AG08396 (cell line): ENCODE results near the gene COBL.

ENCODE experiments used
- DNase-seq: peaks from one replicate; pipeline ENCODE4 v3.0.0; 2012; ENCODE audit warnings: low spot score, mixed read lengths

COBL gene, protein sequence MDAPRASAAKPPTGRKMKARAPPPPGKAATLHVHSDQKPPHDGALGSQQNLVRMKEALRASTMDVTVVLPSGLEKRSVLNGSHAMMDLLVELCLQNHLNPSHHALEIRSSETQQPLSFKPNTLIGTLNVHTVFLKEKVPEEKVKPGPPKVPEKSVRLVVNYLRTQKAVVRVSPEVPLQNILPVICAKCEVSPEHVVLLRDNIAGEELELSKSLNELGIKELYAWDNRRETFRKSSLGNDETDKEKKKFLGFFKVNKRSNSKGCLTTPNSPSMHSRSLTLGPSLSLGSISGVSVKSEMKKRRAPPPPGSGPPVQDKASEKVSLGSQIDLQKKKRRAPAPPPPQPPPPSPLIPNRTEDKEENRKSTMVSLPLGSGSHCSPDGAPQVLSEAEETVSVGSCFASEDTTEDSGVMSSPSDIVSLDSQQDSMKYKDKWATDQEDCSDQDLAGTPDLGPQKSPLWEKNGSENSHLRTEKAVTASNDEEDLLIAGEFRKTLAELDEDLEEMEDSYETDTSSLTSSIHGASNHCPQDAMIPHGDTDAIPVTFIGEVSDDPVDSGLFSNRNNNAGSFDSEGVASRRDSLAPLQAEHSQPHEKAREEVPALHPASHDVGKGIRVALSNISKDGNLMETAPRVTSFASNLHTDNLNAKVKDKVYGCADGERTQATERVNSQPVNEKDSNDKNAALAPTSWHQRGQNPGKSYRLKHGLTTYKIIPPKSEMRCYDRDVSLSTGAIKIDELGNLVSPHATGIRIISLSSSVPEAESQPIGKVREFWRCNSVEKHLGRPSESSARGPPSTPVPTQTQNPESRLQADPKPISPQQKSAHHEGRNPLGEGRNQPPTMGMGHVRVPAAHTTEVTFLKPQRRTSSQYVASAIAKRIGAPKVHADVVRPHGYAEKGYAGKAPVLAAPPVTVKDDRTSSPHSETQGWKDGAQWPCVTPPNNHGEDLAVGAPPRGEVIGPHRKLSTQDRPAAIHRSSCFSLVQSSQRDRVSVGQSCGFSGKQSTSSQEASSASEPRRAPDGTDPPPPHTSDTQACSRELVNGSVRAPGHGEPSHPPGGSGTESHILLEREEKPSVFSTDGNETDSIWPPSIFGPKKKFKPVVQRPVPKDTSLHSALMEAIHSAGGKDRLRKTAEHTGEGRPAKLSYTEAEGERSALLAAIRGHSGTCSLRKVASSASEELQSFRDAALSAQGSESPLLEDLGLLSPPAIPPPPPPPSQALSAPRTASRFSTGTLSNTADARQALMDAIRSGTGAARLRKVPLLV

DNA sequence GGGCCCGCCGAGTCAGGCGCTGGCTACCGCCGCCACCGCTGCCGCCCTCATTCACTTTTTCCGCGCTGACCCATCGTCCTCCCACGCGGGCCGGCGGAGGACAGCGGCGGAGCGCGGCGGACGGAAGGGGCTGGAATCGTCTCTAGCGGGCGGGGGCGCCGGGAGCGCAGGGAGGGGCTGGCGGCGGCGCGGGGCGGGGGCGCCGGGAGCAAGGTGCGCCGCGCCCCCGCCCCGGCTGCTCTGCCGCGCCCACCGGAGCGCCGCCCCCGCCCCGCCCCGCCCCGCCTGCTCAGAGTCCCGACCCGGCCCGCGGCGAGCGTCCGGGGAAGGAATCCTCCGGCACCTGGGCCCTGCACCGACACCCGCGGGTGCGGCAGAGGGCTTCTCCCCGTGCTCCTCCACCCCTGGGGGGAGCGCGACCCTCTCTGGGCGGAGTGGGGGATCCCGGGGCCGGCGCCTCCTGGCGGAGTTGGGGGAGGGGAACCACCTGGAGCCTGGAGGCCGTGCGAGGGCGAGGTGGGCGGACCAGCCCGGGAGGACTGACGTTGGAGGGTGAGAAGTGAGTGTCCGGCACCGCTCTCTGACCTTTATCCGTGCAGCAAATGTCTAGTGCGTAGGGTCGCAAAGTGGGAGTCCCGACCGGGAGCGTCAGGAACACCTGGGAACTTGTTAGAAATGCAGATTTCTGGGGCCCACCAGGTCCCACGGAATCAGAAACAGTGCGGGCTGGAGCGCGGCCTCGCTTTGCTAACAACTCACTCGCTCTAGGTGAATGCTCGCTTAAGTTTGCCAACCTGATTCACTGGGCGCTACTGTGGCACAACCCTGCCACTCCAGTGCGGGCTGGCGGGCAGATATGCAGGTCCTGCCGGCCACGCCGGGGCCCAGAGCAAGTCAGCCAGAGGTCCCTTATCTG is at the start of gene COBL:
TSS of gene COBL (minus strand) at position 144 of the 916 bp plus-strand sequence. CDS start 176 bp downstream, outside the sequence.
- peak; percentile 29 for DNase-seq

DNA sequence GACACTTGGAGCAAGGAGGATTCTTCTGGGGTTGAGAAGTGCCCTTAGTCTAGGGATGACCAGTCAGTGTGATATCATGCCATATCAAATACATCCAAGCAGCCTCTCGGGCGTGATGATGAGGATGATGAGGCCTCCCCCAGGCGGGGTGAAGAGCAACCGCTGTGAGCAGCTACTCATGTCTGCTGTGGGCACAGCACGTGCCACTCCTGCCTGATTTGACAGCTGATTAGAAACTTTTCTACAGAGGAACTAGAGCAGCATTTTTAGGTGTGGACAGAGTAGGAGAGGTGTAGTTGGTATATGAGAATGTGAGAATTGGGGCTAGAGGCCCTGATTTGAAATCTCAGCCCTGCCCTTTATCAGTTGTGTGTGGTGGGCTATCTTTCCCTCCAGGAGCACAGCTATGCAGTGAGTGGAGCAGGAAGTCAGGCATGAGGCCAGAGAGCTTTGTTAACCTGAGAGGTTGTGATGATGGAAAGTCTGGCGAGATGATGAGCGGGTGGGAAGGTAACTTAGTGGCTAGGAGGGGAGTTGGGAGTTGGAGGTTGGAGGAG is 49.6 kb upstream of the COBL start:
- no peak for DNase-seq

DNA sequence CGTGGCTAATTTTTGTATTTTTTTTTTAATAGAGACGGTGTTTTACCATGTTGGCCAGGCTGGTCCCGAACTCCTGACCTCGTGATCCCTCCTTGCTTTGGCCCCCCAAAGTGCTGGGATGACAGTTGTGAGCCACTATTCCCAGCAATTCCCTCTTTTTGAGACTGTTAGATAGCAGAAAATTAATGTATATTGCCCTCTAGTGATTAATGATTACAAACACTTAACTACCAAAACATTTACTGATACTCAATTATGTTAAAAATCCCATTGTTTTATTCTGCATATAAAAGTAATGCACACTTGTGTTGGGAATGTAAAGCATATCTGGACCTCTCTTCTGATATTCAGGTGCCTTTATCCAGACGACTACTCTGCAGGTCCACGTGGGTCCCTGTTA is 41.2 kb upstream of the COBL start:
- DNase-seq = no peak

DNA sequence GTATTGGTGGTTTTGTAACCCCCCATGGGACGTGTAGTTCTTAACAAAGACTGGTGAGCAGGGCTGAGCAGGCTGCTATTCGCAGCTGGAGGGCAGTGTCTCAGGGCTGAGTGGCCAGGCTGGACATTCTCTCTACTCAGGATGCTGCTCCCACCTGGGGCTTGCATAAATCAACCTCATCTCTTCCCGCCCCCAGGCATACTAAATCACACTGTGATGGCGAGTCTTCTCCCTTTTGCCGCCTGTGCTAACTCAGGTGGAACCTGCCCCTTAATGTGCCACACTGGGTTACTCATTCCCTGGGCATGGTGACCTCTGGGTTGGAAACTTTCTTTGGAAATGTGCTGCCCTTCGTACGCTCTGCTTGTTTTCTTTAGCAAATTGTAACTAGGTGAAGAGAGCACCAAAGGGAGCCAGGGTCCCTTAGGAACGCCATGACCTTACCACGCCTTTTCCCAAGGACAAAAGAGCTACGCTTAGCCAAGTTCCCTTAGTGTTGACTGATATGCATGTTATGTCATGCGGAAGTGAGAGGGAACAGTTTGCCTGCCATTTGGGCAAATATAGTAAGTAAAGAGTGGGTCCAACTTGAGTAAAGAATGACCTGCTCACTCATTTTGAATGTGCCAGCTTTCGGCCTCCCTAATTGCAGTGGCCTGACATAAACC is 40.4 kb upstream of the COBL start:
- DNase-seq = no peak

DNA sequence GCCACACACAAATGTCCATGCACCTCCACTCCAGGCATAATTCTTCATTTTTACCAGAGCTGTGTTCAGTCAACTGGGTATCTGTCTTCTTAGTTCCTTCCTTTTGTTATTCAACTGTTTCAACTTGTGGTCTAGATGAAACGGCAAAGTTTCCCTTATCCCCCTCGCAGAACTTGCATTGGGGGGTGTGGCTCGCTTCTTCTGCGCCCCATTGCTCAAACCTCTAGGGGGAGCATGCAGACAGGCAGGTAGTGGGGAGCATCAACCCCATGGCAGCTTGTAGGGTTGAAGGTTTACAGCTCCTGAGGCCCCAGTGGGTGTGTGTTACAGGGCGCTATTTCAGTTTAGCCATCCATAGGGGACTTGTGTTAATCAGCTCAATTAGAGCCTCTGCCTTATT is 38.3 kb upstream of the COBL start:
- DNase-seq = no peak

DNA sequence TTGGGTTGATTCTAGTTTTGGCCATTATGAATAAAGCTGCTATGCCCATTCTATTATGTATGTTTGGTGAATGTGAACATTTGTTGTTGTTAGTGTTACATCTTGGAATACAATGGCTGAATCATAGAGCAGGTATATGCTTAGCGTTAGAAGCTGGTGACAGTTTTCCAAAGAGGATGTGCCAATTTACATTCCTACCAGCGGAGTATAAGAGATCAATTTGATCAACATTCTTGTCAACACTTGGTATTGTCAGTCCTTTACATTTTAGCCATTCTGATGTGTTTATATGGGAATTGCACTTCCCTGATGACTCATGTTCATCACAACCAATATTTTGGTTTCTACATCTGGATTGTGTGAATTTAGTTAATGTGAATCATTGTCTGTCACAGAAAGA is 37.8 kb upstream of the COBL start:
- no peak for DNase-seq

DNA sequence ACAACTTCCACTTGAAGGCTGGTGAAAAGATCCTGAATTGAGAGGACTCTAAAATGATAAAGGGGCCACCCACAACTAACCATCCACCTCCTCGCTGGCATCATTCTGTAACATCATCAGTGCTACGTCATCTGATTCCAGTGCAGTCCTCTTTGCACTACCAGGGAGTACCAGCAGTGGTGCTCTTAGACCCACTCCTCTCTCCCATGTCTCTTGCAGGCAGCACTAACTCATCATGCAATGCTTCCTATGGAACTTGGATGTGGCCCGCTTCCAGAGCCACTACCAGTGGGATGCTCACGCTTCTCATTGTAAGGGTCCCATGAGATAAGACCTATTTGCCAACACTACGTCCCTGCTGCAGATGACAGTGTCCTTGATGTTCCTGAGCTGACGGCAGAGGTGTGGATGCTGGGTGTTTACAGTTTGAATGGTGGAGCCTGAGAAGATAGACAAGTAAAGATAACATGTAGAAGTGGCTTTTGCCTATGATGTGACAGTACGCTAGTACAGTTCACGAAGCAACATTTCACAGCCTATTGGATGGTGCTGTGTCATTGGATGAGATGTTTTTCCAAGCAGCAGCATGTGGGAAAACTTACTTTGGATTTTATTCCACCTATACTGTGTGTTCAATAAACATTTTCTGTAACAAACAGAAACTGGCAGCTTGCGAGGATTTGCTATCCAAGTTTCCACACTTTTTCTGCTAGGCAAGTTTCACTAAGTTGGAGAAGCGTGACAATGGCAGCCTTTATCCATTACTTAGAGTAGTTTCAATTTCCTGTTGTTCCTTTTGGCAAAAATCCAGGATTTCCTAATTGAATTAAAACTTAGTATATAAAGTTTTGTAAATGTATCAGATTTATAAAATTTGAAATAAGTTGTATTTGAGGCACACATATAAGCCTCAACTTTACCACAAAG is 35.8 kb upstream of the COBL start:
- no peak for DNase-seq

DNA sequence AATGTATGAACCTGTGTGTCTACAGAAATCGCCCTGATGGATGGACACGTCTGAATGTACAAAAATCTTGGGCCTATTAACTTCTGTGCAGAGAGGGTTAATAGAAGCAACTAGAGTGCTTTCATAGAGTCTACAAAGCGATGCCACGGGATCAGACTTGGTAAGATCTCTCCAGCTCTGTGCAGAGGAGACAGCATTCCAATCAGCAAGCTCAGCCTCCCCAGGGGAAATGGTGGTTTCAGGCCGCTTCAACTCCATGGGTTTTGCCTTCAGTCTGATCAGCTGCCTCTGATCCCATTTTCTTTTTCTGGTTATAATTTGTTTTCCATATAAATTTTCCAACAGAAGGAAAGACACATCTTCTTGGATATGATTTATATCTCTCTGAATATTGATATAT is 35.1 kb upstream of the COBL start:
- DNase-seq = no peak

DNA sequence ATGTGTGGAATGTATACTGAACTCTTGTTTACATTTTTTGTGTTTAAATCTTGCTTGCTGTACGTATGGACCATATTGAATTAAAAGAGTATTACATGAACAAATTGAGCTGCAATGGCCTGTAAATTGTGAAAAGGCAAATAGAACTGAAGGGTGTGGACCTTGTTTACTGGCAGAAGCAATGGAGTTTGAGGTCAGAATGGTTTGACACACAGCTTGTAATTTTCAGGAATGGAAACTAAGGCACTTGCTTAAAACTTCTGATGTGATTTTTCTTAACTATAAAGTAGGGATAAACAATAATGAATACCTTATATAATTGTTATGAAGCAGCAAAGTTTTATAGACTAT is 33.9 kb upstream of the COBL start:
- no peak for DNase-seq

DNA sequence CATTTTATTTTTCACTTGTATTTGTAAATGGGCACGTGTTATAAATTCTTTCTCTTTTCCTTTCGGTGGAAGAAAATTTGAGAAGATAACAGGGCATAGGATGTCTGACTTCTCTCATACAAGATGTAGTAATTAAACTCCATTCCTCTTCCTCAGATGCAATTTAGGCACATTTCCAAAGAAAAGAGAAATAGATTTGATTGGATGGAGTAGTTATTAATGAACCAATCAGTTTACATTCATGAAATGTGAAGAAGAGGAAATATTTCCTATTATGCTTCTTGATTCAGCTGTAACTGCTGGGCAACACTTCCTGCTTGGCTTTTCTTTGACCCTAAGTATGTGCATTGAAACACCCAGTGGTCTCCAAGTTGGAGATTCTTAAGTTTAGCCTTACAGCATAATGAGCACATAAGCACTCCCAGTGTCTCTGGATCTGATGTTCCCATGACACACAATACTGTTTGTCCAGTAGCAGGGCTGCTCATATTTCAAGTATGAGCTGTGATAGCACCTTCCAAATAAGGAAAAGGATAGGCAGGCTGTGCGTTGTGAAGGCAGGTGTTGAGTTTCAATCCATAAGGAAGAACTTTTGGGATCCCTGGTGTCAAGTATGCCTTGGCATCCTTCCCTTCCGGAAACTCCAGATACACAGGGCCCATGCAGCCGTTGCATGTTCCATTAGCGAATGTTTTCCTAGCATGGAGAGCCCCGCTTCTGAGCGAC is 33.4 kb upstream of the COBL start:
- no peak for DNase-seq

DNA sequence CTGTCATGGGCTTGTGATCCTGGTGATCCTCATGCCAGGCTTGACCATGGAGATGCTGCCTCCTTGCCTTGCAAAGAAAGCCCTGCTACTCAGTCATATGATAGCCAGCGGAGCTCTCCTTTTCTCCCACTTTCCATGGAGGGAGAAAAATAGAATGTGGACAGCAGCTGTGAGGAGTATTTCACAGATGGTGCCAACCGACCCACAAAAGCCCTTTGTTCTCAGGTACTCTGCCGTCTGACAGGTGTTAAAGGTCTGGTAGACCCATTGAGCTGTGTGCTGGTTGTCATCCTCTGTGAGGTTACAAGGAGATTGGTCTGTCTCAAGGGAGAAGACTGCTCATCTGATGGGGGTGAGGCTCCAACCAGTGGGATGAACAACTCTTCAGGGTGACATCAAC is 29.5 kb upstream of the COBL start:
- DNase-seq = no peak

DNA sequence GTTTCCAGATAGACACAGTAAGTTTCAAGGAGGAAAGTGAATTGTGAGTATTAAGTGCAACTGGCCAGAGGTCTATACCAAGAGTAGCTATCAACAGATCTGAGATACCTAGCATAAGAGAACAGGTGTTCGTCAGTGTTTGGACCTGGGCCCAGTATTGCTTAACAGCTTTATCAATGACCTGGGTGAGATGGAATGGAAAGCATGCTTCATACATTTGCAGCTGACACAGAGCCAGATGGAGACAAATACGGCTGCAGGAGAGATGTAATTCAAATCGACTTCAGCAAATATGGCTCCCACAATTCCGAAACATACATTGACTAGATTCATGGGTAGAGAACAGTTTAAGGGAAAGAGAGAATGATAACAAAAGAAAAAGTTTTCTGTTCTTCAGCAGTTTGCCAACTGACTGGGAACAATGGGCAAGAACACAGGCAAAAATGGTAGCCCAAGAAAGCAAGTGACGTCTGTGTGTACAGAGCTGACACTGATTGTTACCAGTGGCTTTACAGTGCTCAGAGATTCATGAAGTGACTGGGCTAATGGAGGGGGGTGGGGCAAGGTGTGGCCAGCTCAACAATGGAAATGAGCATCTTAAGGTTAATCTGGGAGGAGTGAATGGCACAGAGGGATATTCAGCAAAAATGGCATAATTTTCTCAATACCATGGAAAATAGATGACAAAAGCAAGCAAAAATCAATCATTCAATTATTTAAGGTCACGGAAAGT is 28.0 kb upstream of the COBL start:
- DNase-seq = no peak

DNA sequence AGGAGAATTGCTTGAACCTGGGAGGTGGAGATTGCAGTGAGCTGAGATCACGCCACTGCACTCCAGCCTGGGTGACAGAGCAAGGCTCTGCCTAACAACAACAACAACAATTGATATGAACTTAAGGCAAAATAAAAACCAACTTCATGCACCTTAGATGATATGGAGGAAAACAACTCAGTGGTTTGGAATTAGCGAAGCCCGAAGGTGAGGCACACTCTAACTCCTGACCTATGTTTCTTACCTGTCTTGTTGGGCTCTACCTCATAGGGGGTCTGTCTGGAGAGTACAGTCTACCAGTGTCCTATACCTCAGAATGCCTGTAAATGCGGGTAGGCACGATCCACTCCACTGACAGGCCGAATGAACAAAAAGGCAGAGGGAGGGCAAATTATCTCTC is 24.3 kb upstream of the COBL start:
- DNase-seq = no peak

DNA sequence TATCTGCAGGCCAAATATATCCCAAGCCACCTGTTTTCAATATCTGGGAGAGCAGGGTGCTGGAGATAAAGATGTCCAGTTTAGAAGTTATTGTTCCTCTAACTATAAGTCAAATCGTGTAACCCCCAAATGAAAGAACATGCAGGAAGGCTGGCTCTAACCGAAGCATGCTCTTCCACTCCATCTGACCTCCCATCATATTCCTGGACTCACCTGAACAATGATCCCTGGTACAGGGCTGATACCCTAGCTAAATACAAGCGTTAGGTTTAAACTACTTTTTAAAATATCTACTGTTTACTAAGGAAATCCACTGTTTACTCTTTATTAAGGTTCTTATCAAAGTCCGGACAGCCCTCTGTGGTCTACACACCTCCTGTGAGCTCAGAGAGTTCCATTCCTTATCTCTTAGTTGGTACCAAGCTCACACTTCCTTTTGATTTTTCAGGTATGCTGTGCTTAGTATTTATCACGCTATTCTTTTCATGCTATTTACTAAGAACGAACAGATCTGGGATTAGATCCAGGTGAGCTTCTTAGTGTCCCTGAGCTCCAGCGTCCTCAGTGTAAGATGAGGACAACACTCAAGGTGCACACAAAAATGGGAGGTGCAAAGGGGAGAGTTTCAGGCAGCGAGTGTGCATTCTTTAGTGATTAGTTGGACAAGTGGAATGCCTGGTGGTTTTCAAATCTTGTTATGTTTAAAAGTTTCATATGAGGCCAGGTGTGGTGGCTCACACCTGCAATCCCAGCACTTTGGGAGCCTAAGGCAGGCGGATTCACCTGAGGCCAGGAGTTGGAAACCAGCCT is 23.6 kb upstream of the COBL start:
- no peak for DNase-seq

DNA sequence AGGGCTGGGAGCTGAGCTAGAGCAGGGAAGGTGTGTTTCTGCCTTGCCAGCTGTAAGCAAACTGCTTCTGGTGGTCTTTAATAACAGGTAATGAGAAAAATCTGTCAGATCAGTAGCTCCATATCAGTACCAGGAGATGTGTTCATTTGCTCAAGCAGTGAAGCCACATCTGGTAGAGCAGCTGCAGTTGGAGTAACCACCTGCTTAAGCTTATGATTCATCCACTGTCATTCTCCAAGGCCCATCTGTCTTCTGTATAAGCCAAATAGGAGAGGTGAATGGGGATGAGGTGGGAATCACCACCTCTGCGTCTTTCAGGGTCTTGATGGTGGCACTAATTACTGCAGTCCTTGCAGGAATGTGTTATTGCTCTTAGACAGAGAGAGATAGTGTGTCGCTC is 18.4 kb upstream of the COBL start:
- no peak for DNase-seq

DNA sequence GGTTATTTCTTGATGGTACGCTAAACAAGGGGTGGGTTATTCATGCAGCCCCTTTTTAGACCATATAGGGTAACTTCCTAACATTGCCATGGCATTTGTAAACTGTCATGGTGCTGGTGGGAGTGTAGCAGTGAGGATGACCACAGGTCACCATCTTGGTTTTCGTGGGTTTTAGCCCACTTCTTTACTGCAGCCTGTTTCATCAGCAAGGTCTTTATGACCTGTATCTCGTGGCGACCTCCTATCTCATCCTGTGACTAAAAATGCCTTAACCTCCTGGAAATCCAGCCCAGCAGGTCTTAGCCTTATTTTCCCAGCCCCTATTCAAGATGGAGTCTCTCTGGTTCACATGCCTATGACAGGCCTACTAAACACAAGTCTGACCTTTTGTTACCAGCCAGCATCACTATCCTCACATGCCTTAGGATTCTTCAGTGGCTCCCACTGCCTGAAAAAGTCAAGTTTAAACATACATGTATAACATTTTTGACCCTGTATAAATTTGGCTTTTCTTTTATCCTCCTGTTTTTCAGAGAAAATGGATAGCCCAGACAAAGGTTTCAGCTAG is 13.2 kb upstream of the COBL start:
- no peak for DNase-seq

DNA sequence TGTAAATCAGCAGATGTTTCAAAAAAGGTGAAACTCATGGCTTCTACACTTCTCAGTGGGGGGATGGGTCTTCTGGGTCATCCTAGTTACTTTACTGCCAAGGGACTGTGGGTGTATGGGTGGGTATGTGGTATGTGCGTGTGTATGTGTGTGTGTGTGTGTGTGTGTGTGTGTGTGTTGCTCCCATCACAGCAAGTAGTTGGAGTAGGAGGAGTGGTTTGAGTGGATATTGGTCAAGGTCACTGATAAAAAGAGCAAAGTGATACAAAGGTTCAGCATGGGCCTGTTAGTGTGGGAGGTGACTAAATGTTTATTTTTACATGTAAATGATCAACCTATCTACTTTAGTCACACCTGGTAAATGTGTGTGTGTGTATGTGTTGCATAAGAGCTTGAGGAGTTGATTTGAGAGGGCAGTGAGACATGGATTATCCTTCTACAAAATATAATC is 11.8 kb upstream of the COBL start:
- DNase-seq = no peak
